Panc1 (cell line): ENCODE results near the gene MYO1B. TPM values are rescaled to one million over a fixed set of nuclear protein-coding genes. Genes with fewer than 3 reads are reported as not detected.

Source experiments
- ATAC-seq: fragments of 200-7000 bp; cut with Tn5 transposase; 2 replicates; pipeline ENCODE4 v1.9.1; 2020; ENCODE audit warnings: mild to moderate bottlenecking, moderate library complexity
- BruUV-seq: library from RNA; stranded (reverse); fragments of 400-500 nt; replicated peaks from 2 replicates; lab custom pipeline; 2021; lab: Mats Ljungman, UMichigan
- CTCF ChIA-PET: fragments of 300-600 bp; sonication (Branson Sonifier 250); formaldehyde crosslinking; loops from one replicate; lab custom pipeline; 2022; ENCODE audit warnings: antibody characterized with exemption; lab: Charles Lee
- POLR2A ChIA-PET: fragments of 300-600 bp; sonication (Branson Sonifier 250); formaldehyde crosslinking; loops from one replicate; lab custom pipeline; 2022; ENCODE audit warnings: antibody characterized with exemption; lab: Charles Lee
- DNase-seq: peaks from one replicate; pipeline ENCODE4 v3.0.0-alpha.2; 2010; ENCODE audit warnings: low read depth, low spot score
- H3K27ac ChIP-seq: 2 replicates; pipeline ENCODE4 v1.5.1; 2011; ENCODE audit warnings: mild to moderate bottlenecking, low read length, inconsistent platforms
- H3K27me3 ChIP-seq: fragments of 200-500 bp; sonication (Bioruptor generic); 2 replicates; pipeline ENCODE4 v1.6.0; 2014; ENCODE audit warnings: low read length, inconsistent platforms; ENCODE audit not compliant: control insufficient read depth, insufficient read depth
- H3K36me3 ChIP-seq: fragments of 200-500 bp; sonication (Bioruptor generic); 2 replicates; pipeline ENCODE4 v1.5.1; 2014; ENCODE audit warnings: inconsistent platforms, mild to moderate bottlenecking, low read length, moderate library complexity; ENCODE audit not compliant: control insufficient read depth, insufficient read depth
- H3K4me1 ChIP-seq: 2 replicates; pipeline ENCODE4 v1.5.1; 2011; ENCODE audit warnings: inconsistent platforms, mild to moderate bottlenecking, low read length, moderate library complexity; ENCODE audit not compliant: control insufficient read depth, insufficient read depth
- H3K4me3 ChIP-seq, 2 experiments: 2 replicates each; pipeline ENCODE4 v1.5.1; 2011 to 2012; ENCODE audit warnings: low read depth in 2 of 2, low read length in 2 of 2, mild to moderate bottlenecking in 2 of 2, inconsistent platforms in 1 of 2, moderate library complexity in 1 of 2
- H3K9me3 ChIP-seq: fragments of 200-500 bp; sonication (Bioruptor generic); 2 replicates; pipeline ENCODE4 v1.5.1; 2014; ENCODE audit warnings: low read depth, mild to moderate bottlenecking, inconsistent platforms, low read length, moderate library complexity; ENCODE audit not compliant: control insufficient read depth, insufficient read depth
- CTCF ChIP-seq: fragments of 450-650 bp; IDR thresholded peaks from 2 replicates; pipeline ENCODE4 v1.5.1; 2017; ENCODE audit warnings: mild to moderate bottlenecking
- POLR2AphosphoS5 ChIP-seq: IDR thresholded peaks from 2 replicates; pipeline ENCODE4 v1.6.1; 2012; ENCODE audit warnings: mild to moderate bottlenecking, low read depth, low read length, moderate library complexity
- REST ChIP-seq, 2 experiments: IDR thresholded peaks; 2 replicates each; pipeline ENCODE4 v1.6.1; 2011 to 2012; ENCODE audit warnings: low read depth in 2 of 2, control low read depth in 1 of 2, low read length in 1 of 2, mild to moderate bottlenecking in 1 of 2, moderate library complexity in 1 of 2; ENCODE audit not compliant: insufficient read depth in 1 of 2
- SIN3A ChIP-seq: IDR thresholded peaks from 2 replicates; pipeline ENCODE4 v1.6.1; 2012; ENCODE audit warnings: low read depth, mild to moderate bottlenecking, low read length, moderate library complexity, borderline replicate concordance; ENCODE audit not compliant: insufficient read depth
- TCF7L2 ChIP-seq: IDR thresholded peaks from 2 replicates; pipeline ENCODE4 v1.6.1; 2011; ENCODE audit warnings: mild to moderate bottlenecking, low read depth, low read length, inconsistent platforms
- in situ Hi-C: cut with HindIII; loops from 2 replicates; pipeline ENCODE4 v1.10.0; 2016; ENCODE audit warnings: low sequenced_read_pairs, low pct_unique_long_range_greater_than_20kb
- intact Hi-C: fragments of 100-400 bp; cut with micrococcal nuclease; formaldehyde crosslinking; loops from one replicate; pipeline ENCODE4 v1.10.0; 2022; ENCODE audit not compliant: unreplicated experiment
- total RNA-seq: library from RNA; stranded (reverse); gene quantifications from one replicate; pipeline ENCODE4 v1.2.1, GENCODE V29; 2021; ENCODE audit not compliant: unreplicated experiment

Gene MYO1B
- total RNA-seq, 1 experiment from 2014 or later = 51.5 TPM

- H3K4me1 ChIP-seq = no peaks in the 10 kb centered on the region
- ATAC-seq = no peak
- no peaks in the 10 kb centered on the region for H3K27me3 ChIP-seq
- TF ChIP-seq TCF7L2 (no peak), SIN3A (no peak), POLR2AphosphoS5 (no peak), REST (IDR thresholded peaks at IDR 0.05; ENCODE audit: insufficient read depth in 1 of 2, low read depth in 2 of 2, low read length in 1 of 2) (no peak)
- BruUV-seq = no TSS peak
- no peak overlapping the region for H3K4me3 ChIP-seq
- H3K9me3 ChIP-seq = peaks cover 8% of the 10 kb centered on the region; the same call in 1 of the 2 replicates
- no peaks in the 10 kb centered on the region for H3K36me3 ChIP-seq
- intact Hi-C loops (no loop called here), in situ Hi-C loops (no loop called here)
- H3K27ac ChIP-seq = no peak overlapping the region
- POLR2A ChIA-PET = no interaction called here
- CTCF ChIA-PET = no interaction called here
- DNase-seq = no peak
These were observed 10.8 kb upstream of the MYO1B start for GRCh38 chr2:191234376-191234775.

- in situ Hi-C loops (no loop called here), intact Hi-C loops (no loop called here)
- Histone ChIP-seq H3K4me3 (no peak overlapping the region), H3K9me3 (no peaks in the 10 kb centered on the region), H3K4me1 (0 out of 2 replicates have a peak, but pooled peaks cover 3% of the 10 kb centered on the region), H3K36me3 (peaks cover 2% of the 10 kb centered on the region; the same call in 1 of the 2 replicates), H3K27ac (no peak overlapping the region), H3K27me3 (no peaks in the 10 kb centered on the region)
- no TSS peak for BruUV-seq
- ATAC-seq = no peak
- POLR2A ChIA-PET = no interaction called here
- no peak for DNase-seq
- CTCF ChIA-PET = no interaction called here
- TF ChIP-seq POLR2AphosphoS5 (no peak), TCF7L2 (no peak), SIN3A (no peak), REST (IDR thresholded peaks at IDR 0.05; ENCODE audit: insufficient read depth in 1 of 2, low read depth in 2 of 2, low read length in 1 of 2) (no peak), CTCF (no peak)
These were observed 4.3 kb upstream of the MYO1B start for GRCh38 chr2:191240871-191241270.
